Right renal pelvis (tissue), 4 donors: ENCODE measurements around the gene TAF6L. TPM values are rescaled to one million over a fixed set of nuclear protein-coding genes. Genes with fewer than 3 reads are reported as not detected.
A peak's percentile ranks its signal among the peaks of the same experiment; 100 is the strongest.
"Not testable (repeated sequence)": the region's sequence is repeated elsewhere in the genome, so short reads cannot be mapped to it uniquely, and the experiment has no call there.

Experiments
- DNase-seq, 4 donors: peaks; one replicate each; pipeline ENCODE4 v3.0.0-alpha.2; 2013; ENCODE audit warnings: low read depth in 4 of 4, low spot score in 3 of 4, missing footprints in 1 of 4
- polyA plus RNA-seq, 4 donors: library from polyadenylated mRNA; unstranded; fragments of 120-200 nt; gene quantifications; one replicate each; pipeline ENCODE4 v1.2.1, GENCODE V29; 2013; ENCODE audit not compliant: insufficient read length in 4 of 4

TAF6L gene
- polyA plus RNA-seq, 4 donors: 24.9 to 30.9 (median 28.4) TPM

GRCh38 chr11:62804310-62805075 is 33.3 kb downstream of the TAF6L start:
- peak in 1 of 4 donors; percentile 19 for DNase-seq

GRCh38 chr11:62805076-62805892 is 34.1 kb downstream of the TAF6L start, which contains the start of gene NXF1:
NXF1 (minus strand) TSS chr11:62805440; CDS start chr11:62805356, 84 bp downstream.
- DNase-seq: peak; percentile 89 to 97 (median 92)

GRCh38 chr11:62805961-62806441 is 34.8 kb downstream of the TAF6L start:
- no peak for DNase-seq

GRCh38 chr11:62806611-62807121 is 35.5 kb downstream of the TAF6L start:
- no peak for DNase-seq

GRCh38 chr11:62810748-62811147 is 39.6 kb downstream of the TAF6L start:
- no peak for DNase-seq

GRCh38 chr11:62811659-62812058 is 40.5 kb downstream of the TAF6L start:
- no peak for DNase-seq

- no peak for DNase-seq
These were observed 45.4 kb downstream of the TAF6L start for GRCh38 chr11:62816557-62816956.

DNA sequence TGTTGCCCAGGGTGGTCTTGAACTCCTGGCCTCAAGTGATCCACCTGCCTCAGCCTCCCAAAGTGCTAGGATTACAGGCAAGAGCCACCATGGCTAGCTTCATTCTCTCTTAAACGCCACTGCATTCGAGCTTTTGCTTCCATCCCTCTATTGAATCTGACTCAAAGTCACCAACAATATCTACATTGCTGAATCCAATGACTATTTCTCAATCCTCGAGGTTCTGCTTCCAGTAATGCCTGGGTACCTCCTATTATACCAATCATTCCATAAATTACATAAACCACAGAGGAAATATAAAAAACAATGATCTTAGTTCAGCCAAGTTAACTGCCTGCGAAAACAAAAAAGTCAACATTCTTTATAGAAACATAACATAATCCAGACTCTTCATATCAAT is 45.9 kb downstream of the TAF6L start:
- no peak for DNase-seq

- no peak for DNase-seq
These were observed 52.5 kb downstream of the TAF6L start for GRCh38 chr11:62823677-62824076.

- not testable (repeated sequence) for DNase-seq
These were observed 56.9 kb downstream of the TAF6L start for GRCh38 chr11:62828130-62828529.

DNA sequence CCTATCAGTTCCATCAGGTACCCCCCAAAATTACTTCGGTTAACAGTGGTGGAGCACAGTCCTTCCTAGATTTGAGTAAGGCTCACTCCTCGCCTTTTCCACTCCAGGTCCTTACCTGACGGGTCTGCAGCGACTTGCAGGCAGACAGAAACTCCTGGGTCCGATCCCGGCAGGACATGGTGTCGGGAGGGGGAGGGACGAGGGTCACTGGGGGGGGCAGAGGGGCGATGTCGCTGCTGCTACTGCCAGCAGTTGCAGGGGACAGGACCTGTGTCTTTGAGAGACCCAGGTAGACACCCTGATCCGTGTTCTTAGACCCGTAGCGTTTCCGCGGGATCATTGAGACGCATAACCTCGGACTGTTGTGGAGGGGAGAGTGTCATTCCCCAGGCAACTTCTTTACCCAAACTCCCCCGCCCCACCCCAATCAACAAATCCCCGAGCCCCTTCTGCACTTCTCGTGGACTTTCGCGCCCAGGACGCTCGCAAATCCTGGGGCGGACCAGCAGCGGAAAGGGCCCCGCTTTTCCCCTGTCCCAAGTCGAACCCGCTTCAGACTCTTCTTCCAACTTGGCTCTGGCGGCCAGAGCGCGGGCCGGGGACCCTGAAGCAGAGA is 59.8 kb downstream of the TAF6L start:
- DNase-seq: peak in 1 of 4 donors; percentile 48

DNA sequence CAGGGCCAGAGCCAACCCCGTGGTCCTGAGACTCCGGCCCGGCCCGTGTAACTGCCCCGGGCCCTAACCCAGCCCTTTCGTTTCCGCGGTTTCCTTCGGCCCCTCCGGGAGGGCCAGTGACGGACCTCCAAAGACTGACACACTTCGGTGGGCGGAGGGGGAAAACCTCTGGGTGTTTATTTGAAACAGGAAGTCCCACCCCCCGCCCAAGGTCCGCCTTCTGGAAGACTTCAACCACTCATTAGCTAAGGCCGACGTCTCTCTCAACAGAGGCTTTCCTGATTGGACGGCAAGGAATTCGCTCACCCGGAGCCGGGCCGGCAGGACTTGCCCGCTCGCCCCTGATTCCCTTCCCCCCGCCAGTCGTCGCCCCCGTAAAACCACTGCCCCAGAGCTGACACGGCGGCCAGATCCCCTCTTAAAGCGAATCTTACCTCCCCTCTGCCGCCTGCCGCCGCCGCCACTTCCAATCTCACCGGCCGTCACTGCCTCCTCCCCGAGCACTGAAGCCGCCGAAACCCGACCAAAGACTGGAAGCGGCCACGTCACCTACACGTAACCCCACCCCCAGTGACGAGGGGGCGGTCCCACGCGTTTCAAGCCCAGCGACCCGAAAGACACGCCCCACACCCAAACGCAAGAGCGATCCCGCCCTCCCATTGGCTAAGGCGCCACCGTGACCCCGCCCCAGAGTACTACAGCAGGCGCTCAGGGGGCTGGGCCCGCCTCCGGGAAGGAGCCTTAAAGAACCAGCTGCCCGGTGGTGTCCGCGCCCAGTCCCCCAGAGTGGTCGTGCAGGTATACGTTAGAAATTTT is 60.5 kb downstream of the TAF6L start, which contains the start of gene STX5:
Gene STX5, minus strand, starts transcription at position 532 of the 816 bp plus-strand sequence. CDS start 808 bp downstream, outside the sequence.
- DNase-seq: peak; percentile 98 to 99 (median 98)

- DNase-seq: no peak
These were observed 61.4 kb downstream of the TAF6L start, which contains the start of gene TEX54 for GRCh38 chr11:62832336-62833234. TEX54 (minus strand) TSS chr11:62832841.

DNA sequence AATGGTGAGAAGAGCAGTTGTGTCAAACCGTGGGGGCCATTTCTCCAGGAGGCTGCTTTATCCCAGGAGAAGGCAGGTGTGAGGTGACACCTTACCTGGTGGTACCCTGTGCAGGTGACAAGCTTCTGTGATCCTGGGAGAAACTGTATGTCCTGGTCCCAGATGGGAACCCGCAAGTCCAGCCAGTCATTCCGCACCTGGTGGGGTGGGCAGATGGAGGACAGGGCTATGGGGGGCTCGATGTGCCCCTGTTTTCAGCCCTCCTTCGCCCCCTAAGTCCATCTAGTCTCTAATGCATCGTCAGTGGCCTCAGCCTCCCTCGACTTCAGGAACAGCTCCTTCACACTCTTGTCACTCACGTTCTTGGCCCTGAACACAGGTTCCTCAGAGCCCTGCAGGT is 64.1 kb downstream of the TAF6L start:
- DNase-seq: no peak

Other genes starting within 250 kb of the TAF6L start
- gene AHNAK, start 224.6 kb upstream of the TAF6L start, polyA plus RNA-seq: 100 to 1,000 TPM; 186 to 212 (median 195) TPM
- 1,000 to 10,000 TPM; 2,211 to 2,243 (median 2,224) TPM for gene EEF1G, start 197.5 kb upstream of the TAF6L start, polyA plus RNA-seq
- gene TUT1, start 179.9 kb upstream of the TAF6L start, polyA plus RNA-seq: 10 to 100 TPM; 22.2 to 25.5 (median 23.7) TPM
- gene MTA2, start 169.5 kb upstream of the TAF6L start, polyA plus RNA-seq: 10 to 100 TPM; 90.8 to 99.5 (median 93.4) TPM
- 10 to 100 TPM; 27.9 to 40.2 (median 36.0) TPM for gene EML3, start 158.6 kb upstream of the TAF6L start, polyA plus RNA-seq
- 1 to 10 TPM; 3.0 to 3.5 (median 3.4) TPM for gene ROM1, start 158.1 kb upstream of the TAF6L start, polyA plus RNA-seq
- 10 to 100 TPM; 28.7 to 43.6 (median 32.6) TPM for gene B3GAT3, start 149.4 kb upstream of the TAF6L start, polyA plus RNA-seq
- 100 to 1,000 TPM; 387 to 413 (median 398) TPM for gene GANAB, start 124.8 kb upstream of the TAF6L start, polyA plus RNA-seq
- 10 to 100 TPM; 19.9 to 23.8 (median 20.8) TPM for gene INTS5, start 118.1 kb upstream of the TAF6L start, polyA plus RNA-seq
- gene C11orf98, start 106.2 kb upstream of the TAF6L start, polyA plus RNA-seq: 10 to 100 TPM; 54.5 to 63.6 (median 61.6) TPM
- 1 to 10 TPM; 3.8 to 7.5 (median 4.9) TPM for gene CSKMT, start 106.1 kb upstream of the TAF6L start, polyA plus RNA-seq
- 10 to 100 TPM in 1 of 4 donors, 1 to 10 TPM in 3; 7.3 to 12.8 (median 8.0) TPM for gene UQCC3, start 99.7 kb upstream of the TAF6L start, polyA plus RNA-seq
- gene LBHD1, start 99.1 kb upstream of the TAF6L start, polyA plus RNA-seq: 1 to 10 TPM; 3.3 to 8.6 (median 7.8) TPM
- gene UBXN1, start 92.3 kb upstream of the TAF6L start, polyA plus RNA-seq: 100 to 1,000 TPM; 147 to 179 (median 149) TPM
- gene LRRN4CL, start 81.9 kb upstream of the TAF6L start, polyA plus RNA-seq: 1 to 10 TPM in 2 of 4 donors, under 1 TPM in 2; 0.91 to 1.5 (median 1.1) TPM
- 10 to 100 TPM; 60.3 to 69.8 (median 68.3) TPM for gene BSCL2, start 64.0 kb upstream of the TAF6L start, polyA plus RNA-seq
- gene GNG3, start 63.7 kb upstream of the TAF6L start, polyA plus RNA-seq: 1 to 10 TPM; 1.4 to 2.4 (median 1.9) TPM
- 10 to 100 TPM; 78.0 to 87.0 (median 84.2) TPM for gene HNRNPUL2, start 43.9 kb upstream of the TAF6L start, polyA plus RNA-seq
- 10 to 100 TPM; 35.6 to 44.1 (median 42.3) TPM for gene TTC9C, start 42.9 kb upstream of the TAF6L start, polyA plus RNA-seq
- 1 to 10 TPM; 6.5 to 8.4 (median 7.2) TPM for gene ZBTB3, start 17.2 kb upstream of the TAF6L start, polyA plus RNA-seq
- gene POLR2G, start 9.8 kb upstream of the TAF6L start, polyA plus RNA-seq: 100 to 1,000 TPM; 147 to 159 (median 148) TPM
- 10 to 100 TPM; 64.6 to 72.9 (median 68.3) TPM for gene TMEM179B, start 16.0 kb downstream of the TAF6L start, polyA plus RNA-seq
- gene TMEM223, start 20.6 kb downstream of the TAF6L start, polyA plus RNA-seq: 10 to 100 TPM; 22.3 to 31.0 (median 25.5) TPM
- gene NXF1, start 34.0 kb downstream of the TAF6L start, polyA plus RNA-seq: 100 to 1,000 TPM; 113 to 129 (median 123) TPM
- 10 to 100 TPM; 53.5 to 60.8 (median 57.8) TPM for gene STX5, start 60.7 kb downstream of the TAF6L start, polyA plus RNA-seq
- under 1 TPM in 1 of 4 donors, not detected in 3; 0.17 TPM for gene TEX54, start 61.4 kb downstream of the TAF6L start, polyA plus RNA-seq
- 10 to 100 TPM; 35.4 to 40.9 (median 38.7) TPM for gene WDR74, start 68.2 kb downstream of the TAF6L start, polyA plus RNA-seq
- 100 to 1,000 TPM; 182 to 190 (median 189) TPM for gene SLC3A2, start 109.5 kb downstream of the TAF6L start, polyA plus RNA-seq
- under 1 TPM; 0.07 to 0.13 (median 0.09) TPM for gene CHRM1, start 150.0 kb downstream of the TAF6L start, polyA plus RNA-seq
- gene SLC22A6, start 213.6 kb downstream of the TAF6L start, polyA plus RNA-seq: 10 to 100 TPM; 20.2 to 38.4 (median 30.5) TPM
- 10 to 100 TPM; 33.7 to 58.1 (median 46.7) TPM for gene SLC22A8, start 244.4 kb downstream of the TAF6L start, polyA plus RNA-seq